Measurements from ENCODE around the gene LPP. TPM values are rescaled to one million over a fixed set of nuclear protein-coding genes. Genes with fewer than 3 reads are reported as not detected.

The LPP gene
- total RNA-seq, 1 experiment from 2014 or later, result 54.0 TPM

DNA sequence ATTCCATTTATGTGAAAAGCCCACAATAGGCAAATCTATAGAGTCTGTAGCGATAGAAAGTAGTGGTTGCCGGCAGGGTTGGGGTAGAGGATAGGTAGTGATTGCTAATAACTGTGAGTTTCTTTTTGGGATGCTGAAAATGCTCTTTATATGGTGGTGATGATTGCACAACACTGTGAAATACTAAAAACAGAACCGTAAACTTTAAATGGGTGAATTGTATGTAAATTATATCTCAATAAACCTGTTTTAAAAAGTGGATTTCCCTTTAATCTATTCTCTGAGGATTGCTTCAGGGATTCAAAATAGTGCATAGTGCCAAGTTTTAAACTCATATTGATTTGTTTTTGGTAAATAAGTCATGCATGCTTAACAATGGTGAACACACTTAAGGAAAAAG, 140.2 kb downstream of the LPP start:
- Histone ChIP-seq H3K9me3 (ENCODE audit: control insufficient read depth in 1 of 2, insufficient read depth in 1 of 2, low read depth in 1 of 2, low read length in 2 of 2) (no peaks in the 10 kb centered on the region), H4K20me1 (ENCODE audit: insufficient read depth) (no peaks in the 10 kb centered on the region), H3K27me3 (ENCODE audit: insufficient read depth, low read length) (no peaks in the 10 kb centered on the region), H3K27ac (ENCODE audit: low read depth, low read length) (peak overlapping the region; percentile 67), H3K9me2 (ENCODE audit: insufficient read depth) (no peaks in the 10 kb centered on the region), H3K36me3 (ENCODE audit: control insufficient read depth in 1 of 2, insufficient read depth in 2 of 2, low read length in 2 of 2) (no peaks in the 10 kb centered on the region), H2AFZ (ENCODE audit: low read depth, low read length, poor library complexity, severe bottlenecking) (no peak overlapping the region), H3K4me3 (replicated peaks in 1 of 2; ENCODE audit: low read depth in 1 of 2, low read length in 2 of 2) (peak overlapping the region in 1 of 2 experiments; percentile 47; a peak in 2 of 4 replicates), H3K79me2 (ENCODE audit: insufficient read depth, low read length) (peaks cover 10% of the 10 kb centered on the region; the same call in 1 of the 2 replicates), H3K4me2 (ENCODE audit: low read length) (peak overlapping the region; percentile 79), H3K9ac (ENCODE audit: low read length) (peak overlapping the region; percentile 59), H3K4me1 (ENCODE audit: control insufficient read depth in 1 of 2, insufficient read depth in 2 of 2, low read length in 2 of 2) (peaks cover 54 to 77% of the 10 kb centered on the region in 2 experiments)
- ATAC-seq (no peak), DNase-seq (ENCODE audit: low read depth, low spot score) (no peak)
- RAD21 ChIA-PET (ENCODE audit: low non-redundant PET in 1 of 2, low total read pairs in 2 of 2, uncharacterized antibody in 2 of 2, unreplicated experiment in 2 of 2), result no interaction called here
- POLR2A ChIA-PET, result interaction anchor here (0.7 to 1.4 kb wide), 4 partner anchors 544 to 554 kb away, joined by 3 to 4 read pairs (median 3); partner anchors contain the start of gene BCL6
- BruUV-seq (replicated peaks), result no TSS peak
- CTCF ChIA-PET, result interaction anchor here (0.9 to 1.3 kb wide), 3 partner anchors 68 to 660 kb away, joined by 3 read pairs; no protein-coding TSS in a partner anchor
- intact Hi-C loops (cut with micrococcal nuclease), result loop anchor here (2.0 kb wide), 1 partner anchor 549 kb away; the partner anchor contains the start of gene BCL6
- no peak for TF ChIP-seq EZH2phosphoT487 (IDR thresholded peaks at IDR 0.05; ENCODE audit: borderline replicate concordance)
- peak; percentile 61; the same call in 1 of the 2 replicates for TF ChIP-seq CEBPB (IDR thresholded peaks at IDR 0.05; ENCODE audit: low read depth)
- no peak for TF ChIP-seq RAD21 (IDR thresholded peaks at IDR 0.05; ENCODE audit: low read depth)

DNA sequence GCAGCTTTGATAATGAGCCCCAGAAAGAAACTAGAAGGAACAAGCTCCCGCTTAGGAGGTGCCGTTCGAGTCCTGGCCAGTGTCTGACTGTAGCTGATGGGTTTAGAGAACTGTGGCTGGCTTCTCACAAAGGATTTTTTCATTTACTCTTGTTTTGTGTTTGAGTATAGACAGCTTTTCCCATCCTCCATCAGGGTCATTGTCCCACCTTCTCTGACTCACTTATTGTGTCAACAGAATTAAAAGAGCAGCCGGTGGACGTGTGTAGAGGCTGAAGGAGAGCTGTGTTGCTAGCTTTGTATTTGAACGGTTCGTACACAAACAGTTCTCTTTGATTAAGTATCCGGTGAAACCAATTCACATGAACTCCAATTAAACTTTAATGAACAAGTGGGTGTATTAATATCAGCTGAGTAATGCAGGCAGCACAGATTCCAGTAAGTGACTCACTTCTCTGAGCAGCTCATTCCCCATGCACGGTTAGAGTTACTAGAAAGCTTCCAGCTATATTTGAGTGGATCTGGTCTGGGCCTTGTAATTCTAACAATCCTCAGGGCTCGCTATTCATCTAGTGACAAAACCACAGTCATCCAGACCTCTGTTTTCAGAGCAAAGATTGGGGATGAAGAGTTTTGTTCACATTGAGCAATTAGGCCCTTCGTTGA, 141.0 kb downstream of the LPP start:
- no peaks in the 10 kb centered on the region for H4K20me1 ChIP-seq (ENCODE audit: insufficient read depth)
- H3K4me3 ChIP-seq (replicated peaks in 1 of 2; ENCODE audit: low read depth in 1 of 2, low read length in 2 of 2), result peak overlapping the region; percentile 1 to 47; a peak in 3 of 4 replicates
- ChIA-PET CTCF (interaction anchor here (0.9 to 1.3 kb wide), 3 partner anchors 67 to 660 kb away, joined by 3 read pairs; no protein-coding TSS in a partner anchor), RAD21 (ENCODE audit: low non-redundant PET in 1 of 2, low total read pairs in 2 of 2, uncharacterized antibody in 2 of 2, unreplicated experiment in 2 of 2) (interaction anchor here in 1 of 2 experiments (1.3 kb wide), 1 partner anchor 55 kb away, joined by 3 read pairs; no protein-coding TSS in a partner anchor), POLR2A (interaction anchor here (0.8 to 1.4 kb wide), 4 partner anchors 12 to 555 kb away, joined by 3 to 4 read pairs (median 3); partner anchors contain the start of gene BCL6)
- peak overlapping the region; percentile 79 for H3K4me2 ChIP-seq (ENCODE audit: low read length)
- H3K27ac ChIP-seq (ENCODE audit: low read depth, low read length), result peak overlapping the region; percentile 67
- no peaks in the 10 kb centered on the region for H3K27me3 ChIP-seq (ENCODE audit: insufficient read depth, low read length)
- H3K9me2 ChIP-seq (ENCODE audit: insufficient read depth), result no peaks in the 10 kb centered on the region
- no TSS peak for BruUV-seq (replicated peaks)
- no peak overlapping the region for H2AFZ ChIP-seq (ENCODE audit: low read depth, low read length, poor library complexity, severe bottlenecking)
- H3K79me2 ChIP-seq (ENCODE audit: insufficient read depth, low read length), result peaks cover 15% of the 10 kb centered on the region; the same call in 1 of the 2 replicates
- ATAC-seq (peak; percentile 84), DNase-seq (ENCODE audit: low read depth, low spot score) (peak; percentile 90)
- H3K9ac ChIP-seq (ENCODE audit: low read length), result peak overlapping the region; percentile 59
- no peaks in the 10 kb centered on the region for H3K9me3 ChIP-seq (ENCODE audit: control insufficient read depth in 1 of 2, insufficient read depth in 1 of 2, low read depth in 1 of 2, low read length in 2 of 2)
- H3K4me1 ChIP-seq (ENCODE audit: control insufficient read depth in 1 of 2, insufficient read depth in 2 of 2, low read length in 2 of 2), result peaks cover 61 to 85% of the 10 kb centered on the region in 2 experiments
- no peaks in the 10 kb centered on the region for H3K36me3 ChIP-seq (ENCODE audit: control insufficient read depth in 1 of 2, insufficient read depth in 2 of 2, low read length in 2 of 2)
- intact Hi-C loops (cut with micrococcal nuclease), result loop anchor here (2.0 to 5.0 kb wide), 2 partner anchors 143 to 550 kb away; partner anchors contain the start of genes BCL6 and LPP
- TF ChIP-seq YY1 (IDR thresholded peaks at IDR 0.05; ENCODE audit: extremely low read depth, insufficient replicate concordance, low read depth, low read length) (peak; percentile 25), EGR1 (IDR thresholded peaks at IDR 0.05; ENCODE audit: low read depth) (peak; percentile 91), POLR2A (IDR thresholded peaks at IDR 0.05; ENCODE audit: borderline replicate concordance, extremely low read depth, insufficient read depth, insufficient read length) (no peak), RAD21 (IDR thresholded peaks at IDR 0.05; ENCODE audit: low read depth) (peak; percentile 51), POLR2AphosphoS5 (IDR thresholded peaks at IDR 0.05; ENCODE audit: low read depth, low read length) (peak; percentile 52), SP1 (IDR thresholded peaks at IDR 0.05; ENCODE audit: low read depth) (peak; percentile 87), SIN3A (IDR thresholded peaks at IDR 0.05; ENCODE audit: low read depth) (peak; percentile 87; the same call in 1 of the 2 replicates)
- TF ChIP-seq, protein P1, sequence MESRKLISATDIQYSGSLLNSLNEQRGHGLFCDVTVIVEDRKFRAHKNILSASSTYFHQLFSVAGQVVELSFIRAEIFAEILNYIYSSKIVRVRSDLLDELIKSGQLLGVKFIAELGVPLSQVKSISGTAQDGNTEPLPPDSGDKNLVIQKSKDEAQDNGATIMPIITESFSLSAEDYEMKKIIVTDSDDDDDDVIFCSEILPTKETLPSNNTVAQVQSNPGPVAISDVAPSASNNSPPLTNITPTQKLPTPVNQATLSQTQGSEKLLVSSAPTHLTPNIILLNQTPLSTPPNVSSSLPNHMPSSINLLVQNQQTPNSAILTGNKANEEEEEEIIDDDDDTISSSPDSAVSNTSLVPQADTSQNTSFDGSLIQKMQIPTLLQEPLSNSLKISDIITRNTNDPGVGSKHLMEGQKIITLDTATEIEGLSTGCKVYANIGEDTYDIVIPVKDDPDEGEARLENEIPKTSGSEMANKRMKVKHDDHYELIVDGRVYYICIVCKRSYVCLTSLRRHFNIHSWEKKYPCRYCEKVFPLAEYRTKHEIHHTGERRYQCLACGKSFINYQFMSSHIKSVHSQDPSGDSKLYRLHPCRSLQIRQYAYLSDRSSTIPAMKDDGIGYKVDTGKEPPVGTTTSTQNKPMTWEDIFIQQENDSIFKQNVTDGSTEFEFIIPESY (IDR thresholded peaks at IDR 0.05; ENCODE audit: extremely low read depth, insufficient replicate concordance, low read length), result no peak
- TF ChIP-seq, protein P2, sequence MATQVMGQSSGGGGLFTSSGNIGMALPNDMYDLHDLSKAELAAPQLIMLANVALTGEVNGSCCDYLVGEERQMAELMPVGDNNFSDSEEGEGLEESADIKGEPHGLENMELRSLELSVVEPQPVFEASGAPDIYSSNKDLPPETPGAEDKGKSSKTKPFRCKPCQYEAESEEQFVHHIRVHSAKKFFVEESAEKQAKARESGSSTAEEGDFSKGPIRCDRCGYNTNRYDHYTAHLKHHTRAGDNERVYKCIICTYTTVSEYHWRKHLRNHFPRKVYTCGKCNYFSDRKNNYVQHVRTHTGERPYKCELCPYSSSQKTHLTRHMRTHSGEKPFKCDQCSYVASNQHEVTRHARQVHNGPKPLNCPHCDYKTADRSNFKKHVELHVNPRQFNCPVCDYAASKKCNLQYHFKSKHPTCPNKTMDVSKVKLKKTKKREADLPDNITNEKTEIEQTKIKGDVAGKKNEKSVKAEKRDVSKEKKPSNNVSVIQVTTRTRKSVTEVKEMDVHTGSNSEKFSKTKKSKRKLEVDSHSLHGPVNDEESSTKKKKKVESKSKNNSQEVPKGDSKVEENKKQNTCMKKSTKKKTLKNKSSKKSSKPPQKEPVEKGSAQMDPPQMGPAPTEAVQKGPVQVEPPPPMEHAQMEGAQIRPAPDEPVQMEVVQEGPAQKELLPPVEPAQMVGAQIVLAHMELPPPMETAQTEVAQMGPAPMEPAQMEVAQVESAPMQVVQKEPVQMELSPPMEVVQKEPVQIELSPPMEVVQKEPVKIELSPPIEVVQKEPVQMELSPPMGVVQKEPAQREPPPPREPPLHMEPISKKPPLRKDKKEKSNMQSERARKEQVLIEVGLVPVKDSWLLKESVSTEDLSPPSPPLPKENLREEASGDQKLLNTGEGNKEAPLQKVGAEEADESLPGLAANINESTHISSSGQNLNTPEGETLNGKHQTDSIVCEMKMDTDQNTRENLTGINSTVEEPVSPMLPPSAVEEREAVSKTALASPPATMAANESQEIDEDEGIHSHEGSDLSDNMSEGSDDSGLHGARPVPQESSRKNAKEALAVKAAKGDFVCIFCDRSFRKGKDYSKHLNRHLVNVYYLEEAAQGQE (IDR thresholded peaks at IDR 0.05; ENCODE audit: low read depth), result no peak
- TF ChIP-seq, protein P3, sequence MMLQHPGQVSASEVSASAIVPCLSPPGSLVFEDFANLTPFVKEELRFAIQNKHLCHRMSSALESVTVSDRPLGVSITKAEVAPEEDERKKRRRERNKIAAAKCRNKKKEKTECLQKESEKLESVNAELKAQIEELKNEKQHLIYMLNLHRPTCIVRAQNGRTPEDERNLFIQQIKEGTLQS (IDR thresholded peaks at IDR 0.05), result no peak
